DMS114 treated with DMSO at 0.1 percent for 48 hours (cell line): Measurements from ENCODE around the gene ARHGAP26.

Experiments used
- DNase-seq: peaks from one replicate; lab custom pipeline; 2025; ENCODE audit not compliant: unreplicated experiment; lab: John Stamatoyannopoulos, UW

The ARHGAP26 gene

DNA sequence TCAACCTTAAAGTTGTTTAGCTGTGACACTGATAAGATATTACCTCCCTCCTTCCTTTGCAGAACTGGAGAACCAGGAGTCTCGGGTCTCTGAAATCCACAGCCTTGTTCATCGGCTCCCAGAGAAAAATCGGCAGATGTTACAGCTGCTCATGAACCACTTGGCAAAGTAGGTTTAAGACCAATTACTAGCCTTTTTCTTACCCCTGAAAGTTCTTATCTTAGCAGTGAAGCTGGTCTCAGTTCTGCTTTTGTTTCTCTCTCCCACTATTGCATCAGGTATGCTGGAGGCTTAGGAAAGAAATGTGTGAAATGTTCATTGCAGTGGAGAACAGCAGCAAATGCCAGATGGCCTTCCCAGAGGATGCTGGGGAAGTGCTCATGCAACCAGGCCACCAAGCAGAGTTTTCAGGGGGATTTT lies 287.4 kb downstream of the ARHGAP26 start:
- no peak for DNase-seq

DNA sequence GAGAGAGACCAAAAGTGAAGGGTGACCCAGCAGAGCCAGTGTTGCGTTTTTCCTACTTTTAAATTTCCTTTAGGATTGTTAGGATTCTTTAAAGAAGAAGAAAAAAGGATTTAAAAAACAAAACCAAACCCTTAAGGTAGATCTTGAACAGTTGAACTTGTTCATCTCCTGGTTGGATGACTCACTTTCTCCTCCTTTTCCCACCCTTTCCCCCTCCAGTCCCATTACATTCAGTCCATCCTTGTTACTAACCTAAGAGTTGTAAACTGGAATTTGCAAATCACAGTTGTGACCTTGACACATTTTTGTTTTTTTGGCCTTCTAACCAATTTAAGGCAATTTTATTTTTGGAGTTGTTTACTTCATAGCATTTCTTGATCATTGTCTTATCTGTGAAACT lies 289.2 kb downstream of the ARHGAP26 start:
- DNase-seq: no peak

DNA sequence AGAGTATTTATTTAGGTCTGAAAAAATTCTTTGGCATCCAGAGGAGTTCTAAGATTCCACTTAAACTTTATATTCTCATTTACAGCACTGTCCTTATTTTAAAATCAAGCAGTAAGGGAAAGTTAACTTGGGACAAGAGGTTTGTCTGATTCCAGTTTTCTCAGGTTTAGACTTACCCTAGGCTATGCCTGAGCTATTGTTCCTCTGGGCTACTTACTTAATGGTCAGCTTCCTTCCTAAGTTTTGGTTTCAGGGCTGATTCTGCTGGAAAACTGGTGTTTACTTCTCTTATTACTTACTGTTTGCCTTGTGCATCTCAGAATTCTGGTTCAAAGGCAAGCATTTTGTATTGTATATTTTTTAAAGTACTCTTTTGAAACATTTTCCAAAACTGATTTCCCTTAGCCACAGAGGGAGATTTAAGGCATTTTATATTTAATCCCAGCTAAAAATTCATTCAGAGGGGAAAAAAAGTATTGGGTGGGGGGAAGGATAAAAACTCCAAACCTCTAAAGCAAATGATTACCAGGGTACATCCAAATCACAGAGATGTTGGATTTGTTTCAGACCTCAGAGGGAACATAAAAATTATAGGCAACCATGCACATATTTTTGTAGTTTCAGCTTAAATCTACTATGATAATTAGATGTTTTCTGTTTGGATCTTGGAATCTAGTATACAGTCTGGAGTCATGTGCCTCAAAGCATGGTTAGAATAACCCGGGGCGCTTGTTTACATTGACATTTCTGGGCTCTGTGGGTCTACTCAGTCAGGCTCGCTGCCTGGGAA lies 290.0 kb downstream of the ARHGAP26 start:
- no peak for DNase-seq

DNA sequence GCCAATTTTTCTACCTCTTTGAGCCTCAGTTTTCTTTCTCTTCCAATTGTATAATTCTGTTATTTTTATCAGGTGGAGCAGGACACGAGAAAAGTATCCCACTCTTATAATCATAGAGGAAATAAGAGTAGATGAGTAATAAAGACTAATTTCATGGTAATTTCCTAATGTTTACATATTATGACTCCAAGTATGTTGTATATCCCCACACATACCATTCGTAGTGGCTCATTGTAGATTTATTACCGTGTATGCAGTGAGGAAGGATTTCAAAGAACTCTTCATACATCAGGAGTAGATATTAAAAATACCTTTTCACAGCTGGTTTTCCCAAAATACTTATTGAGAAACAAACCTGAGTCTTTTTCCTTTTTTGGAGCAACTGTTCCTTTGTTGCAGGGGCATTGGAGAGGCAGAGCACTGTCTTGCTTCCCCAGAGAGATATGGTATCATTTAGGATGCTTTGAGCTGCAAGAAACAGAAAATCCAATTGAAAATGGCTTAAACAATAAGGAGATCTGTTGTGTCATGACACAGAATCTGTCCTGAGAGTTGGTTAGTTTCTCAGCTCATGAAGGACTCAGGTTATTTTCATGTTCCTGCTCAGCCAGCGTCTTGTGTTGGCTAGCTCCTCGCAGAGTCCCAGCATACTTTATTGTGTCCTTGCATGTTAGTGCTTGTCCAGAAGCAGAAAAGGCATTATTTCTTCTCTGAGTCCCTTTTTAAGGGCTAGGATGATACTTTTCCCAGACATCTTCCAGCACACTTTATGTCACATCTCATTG lies 291.2 kb downstream of the ARHGAP26 start:
- DNase-seq: no peak

DNA sequence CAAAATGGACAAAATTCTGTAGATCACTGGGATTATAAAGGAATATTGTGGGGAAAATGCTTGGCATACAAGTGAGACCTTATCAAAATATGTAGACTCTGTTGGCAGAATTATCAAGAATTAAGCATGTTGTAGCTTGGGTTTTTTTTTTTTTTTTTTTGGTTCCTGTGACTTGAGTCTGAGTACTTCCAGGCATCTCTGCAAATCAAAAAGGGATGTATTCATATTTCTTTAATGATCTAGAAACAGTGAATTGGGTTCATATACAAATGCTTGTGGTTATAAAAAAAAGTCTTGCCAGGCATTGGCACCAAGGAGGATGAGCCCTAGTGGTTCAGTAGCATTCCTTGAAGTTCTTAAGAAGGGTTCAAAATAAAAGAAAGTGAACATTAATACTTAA lies 292.2 kb downstream of the ARHGAP26 start:
- DNase-seq: no peak

DNA sequence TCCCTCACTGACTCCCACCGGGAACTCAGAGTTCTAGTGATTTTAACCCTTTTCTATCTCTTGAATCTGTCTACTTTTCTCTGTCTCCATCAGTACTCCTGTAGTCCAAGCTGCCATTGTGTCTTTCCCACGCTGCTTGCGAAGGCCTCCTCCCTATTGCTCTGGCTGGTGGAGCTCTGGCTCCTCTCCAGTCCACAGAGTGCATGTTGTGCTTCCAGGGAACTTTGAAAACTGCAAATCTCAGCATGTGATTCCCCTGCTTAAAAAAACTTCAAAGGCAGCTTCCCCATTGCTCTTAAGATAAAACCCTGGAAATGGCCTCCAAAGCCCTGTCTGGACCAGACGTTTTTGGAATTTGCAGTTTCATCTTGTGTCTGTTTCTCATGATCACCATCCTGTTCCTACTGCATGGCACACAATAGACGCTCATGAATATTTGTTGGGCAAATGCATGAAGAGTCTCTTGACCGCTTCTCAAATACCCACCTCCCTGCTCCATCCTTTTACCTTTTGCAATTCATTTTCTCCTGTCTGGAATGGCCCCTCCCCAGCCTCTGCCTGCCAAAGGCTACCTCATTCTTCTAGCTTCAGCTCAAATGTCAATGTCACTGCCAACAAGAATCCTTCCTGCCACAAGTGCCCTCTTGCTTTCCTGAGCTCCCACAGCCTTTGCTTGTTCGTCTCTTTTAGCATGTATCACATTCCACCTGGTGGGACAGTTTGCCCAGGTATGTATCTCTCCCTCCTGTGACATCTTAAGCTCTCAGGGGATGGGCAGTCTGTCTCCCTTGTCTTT lies 293.2 kb downstream of the ARHGAP26 start:
- no peak for DNase-seq

DNA sequence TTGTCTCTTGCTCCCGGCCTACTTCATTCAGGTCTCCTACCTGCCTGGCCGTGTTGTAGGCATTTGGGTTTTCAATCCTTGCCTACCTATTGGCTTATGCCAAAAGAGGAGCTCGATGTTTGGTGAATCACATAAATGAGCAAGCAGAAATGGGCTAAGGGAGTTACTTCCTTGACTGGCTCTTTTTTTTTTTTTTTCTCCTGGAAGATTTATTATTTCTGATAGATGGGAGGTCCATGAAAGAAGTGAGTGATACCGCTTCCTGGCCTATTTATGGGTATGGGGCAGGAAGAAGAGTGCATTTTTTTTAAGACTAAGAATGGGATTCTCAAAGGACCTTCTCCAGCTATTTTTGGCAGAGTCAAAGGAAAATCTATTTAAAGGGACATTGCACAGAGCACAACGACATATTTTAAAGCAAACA lies 294.1 kb downstream of the ARHGAP26 start:
- no peak for DNase-seq

DNA sequence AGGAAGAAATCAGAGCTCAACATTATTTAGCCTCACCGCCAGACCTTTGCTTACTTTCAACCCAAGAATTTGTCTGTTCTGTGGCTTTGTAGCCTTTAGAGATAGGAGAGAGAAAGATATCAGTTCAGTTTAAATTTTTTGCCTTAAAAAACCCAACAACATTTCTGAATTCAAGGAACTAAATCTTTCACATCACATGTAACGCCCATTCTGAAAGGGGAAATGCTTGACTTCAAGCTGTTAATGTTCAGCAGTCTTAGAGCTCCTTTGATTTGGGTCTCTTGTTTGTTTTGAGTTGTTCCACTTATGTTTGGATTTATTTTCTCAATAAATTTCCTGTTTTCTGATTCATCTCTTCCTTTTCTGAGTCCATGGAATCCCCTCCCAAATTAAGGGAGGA lies 294.5 kb downstream of the ARHGAP26 start:
- no peak for DNase-seq

DNA sequence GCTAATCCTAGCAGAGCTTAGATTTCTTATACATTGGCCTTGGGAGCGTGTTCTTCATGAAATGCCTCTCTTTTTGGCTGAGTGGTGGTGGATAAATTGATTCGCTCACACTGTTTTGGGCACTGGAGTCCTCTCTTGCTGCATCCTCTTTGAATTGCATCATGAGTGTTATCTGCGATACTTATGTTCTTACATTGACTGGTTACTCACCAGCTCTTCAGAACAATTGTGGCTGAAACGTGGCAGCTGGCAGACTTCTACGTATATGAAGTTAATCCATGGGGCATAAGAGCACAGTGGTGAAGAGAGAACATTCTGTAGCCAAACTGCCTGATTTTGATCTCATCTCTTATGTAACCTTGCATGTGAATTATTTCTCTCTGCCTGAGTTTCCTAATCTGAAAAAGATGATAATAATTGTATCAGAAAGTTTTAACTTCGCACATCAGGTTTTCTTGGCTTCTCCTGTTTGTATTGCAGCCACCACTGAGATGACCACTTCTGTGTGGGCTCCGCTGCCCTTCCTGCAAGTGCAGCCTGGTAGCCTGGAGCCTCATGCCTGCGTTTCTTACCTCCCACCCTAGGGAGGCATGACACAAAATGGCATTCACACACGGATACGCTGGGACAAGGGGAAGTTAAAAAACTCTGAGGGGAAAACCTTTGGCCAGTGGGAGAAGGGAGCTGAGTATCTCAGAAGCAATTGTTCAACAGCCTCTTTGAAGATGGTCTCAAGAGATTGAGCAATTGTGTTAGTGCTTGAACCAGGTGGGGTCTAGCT lies 295.2 kb downstream of the ARHGAP26 start:
- DNase-seq: no peak

DNA sequence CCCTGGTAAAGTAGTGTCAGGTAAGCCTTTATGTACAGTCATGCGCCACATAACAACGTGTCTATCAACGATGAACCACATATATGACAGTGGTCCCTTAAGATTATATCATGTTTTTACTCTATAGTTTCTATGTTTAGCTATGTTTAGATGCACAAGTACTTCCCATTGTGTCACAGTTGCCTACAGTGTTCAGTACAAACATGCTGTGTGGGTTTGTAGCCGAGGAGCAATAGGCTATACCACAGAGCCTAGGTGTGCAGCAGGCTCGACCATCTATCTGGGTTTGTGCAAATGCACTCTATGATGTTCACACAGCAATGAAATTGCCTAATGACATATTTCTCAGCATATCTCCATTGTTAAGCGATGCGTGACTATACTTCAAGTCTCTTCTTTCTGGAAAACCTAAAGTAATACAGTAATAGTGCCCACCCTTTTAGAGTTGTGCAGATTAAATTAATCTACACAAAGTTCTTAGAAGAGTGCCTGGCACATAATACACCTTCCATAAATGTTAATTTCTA lies 295.9 kb downstream of the ARHGAP26 start:
- no peak for DNase-seq

DNA sequence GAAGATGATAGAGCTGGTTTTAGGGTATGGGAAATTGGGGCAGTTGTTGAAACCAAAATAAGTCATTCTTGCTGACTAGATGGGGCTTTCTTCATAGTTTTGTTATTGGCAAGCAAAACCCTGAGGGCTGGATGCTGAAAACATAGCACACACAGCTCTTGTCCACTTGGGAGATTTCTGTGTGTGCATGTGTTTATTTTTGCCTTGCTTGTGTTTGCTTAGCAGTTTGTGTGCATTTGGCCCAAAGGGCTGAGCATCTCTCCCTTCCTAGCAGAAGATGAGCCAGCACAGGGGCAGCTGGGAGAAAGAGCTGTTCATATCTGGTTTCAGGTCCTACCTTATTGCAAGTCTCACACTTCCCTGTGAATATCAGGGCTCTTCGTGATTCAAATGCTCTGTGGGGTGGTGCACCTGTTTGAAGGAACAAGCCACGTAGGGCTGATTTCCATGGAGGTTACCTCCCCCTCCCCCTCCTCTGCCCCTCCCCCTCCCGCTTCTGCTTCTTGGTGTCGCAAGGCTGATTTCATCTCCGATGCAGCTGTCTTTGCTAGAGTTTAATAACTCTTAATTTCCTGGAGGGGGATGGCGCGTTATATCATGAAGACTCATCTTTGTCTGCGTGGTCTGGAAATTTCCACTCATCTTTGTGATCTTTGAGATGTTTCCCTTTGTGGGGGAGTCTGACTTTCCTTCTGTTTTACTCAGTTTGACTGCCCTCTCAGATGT lies 296.5 kb downstream of the ARHGAP26 start:
- DNase-seq: no peak

DNA sequence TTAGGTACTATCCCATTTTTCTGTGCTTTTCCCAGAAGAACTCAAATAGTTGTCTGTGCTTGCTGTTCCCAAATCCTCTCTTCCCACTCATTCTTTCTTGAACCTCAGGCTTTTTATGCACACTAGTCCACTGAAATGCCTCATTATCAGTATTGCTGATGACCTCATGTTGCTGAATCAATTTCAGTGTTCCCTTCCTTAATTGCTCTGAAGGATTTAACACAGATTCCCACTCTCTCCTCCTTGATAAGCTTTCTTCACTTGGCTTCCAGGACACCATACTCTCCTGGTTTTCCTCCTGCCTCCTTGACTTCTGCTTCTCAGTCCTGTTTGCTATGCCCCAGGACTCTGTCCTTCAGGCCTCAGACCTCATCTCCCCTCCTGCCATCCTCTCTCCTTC lies 298.5 kb downstream of the ARHGAP26 start:
- no peak for DNase-seq

DNA sequence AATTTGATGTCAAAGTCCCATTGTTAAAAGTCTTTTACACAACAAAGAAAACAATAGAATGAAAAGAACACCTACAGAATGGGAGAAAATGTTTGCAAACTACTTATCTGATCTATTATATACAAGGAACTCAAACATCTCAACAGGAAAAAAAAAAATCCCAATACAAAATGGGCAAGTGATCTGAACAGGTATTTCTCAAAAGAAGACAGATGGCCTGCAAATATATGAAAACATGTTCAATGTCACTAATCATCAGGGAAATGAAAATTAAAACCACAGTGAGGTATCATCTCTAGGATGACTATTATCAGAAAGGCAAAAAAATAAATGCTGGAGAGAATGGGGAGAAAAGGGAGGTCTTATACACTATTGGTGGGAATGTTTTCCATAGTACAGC lies 301.8 kb downstream of the ARHGAP26 start:
- no peak for DNase-seq

DNA sequence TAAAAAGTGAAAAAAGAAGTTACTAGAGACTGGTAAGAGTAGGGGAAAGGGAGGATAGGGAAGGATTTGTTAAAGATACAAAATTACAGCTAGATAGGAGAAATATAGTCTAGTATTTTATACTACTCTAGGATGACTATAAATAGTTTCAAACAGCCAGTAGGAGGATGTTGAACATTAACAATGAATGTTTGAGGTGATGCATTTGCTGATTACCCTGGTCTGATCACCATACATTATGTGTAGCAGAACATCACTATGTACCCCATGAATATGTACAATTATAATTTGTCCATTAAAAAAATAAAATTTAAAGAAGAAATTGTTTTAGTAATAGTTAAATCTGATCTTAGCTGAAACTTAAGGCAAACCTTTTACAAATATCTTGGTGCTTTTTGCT lies 302.6 kb downstream of the ARHGAP26 start:
- no peak for DNase-seq

DNA sequence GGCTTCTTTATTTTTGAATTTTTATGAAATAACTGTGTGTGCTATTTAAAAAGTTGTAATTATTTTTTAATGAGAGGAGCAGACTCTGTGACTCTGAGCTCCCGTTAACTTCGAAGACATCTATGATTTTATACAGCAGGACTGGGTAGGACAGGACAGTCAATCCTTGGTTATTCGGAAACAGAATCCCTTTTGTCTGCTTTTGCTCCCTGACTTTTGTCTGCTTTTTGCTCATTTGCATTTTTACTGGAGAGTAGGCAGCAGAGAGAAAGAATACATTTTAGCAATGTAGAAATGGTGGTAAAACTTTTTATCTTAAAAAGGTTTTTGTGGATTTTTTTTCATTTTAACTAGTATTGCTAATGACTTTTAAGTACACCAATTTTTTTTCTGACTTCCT lies 303.6 kb downstream of the ARHGAP26 start:
- no peak for DNase-seq

DNA sequence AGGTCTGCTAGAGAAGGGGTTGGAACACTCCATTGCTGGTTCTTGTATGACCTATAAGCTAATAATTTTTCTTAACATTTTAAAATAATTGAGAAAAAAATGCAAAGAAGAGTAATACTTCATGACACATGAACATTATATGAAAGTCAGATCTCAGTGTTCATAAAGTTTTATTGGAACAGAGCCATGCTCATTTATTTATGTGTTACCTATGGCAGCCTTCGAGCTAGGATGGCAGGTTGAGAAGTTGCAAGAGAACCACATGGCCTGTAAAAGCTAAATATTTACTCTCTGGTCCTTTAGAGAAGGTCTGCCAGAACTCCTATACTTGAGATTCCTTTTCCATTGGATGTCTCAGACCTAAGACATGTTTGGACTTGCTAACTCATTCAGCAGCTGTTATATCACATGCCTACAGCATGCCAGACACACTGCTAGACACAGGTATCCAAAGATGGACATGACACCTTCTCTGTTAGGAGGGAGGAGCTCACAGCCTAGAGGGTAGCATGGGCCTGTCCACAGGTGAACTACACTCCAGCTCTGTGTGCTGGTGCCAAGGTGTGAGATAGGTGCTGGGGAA lies 304.3 kb downstream of the ARHGAP26 start:
- no peak for DNase-seq

DNA sequence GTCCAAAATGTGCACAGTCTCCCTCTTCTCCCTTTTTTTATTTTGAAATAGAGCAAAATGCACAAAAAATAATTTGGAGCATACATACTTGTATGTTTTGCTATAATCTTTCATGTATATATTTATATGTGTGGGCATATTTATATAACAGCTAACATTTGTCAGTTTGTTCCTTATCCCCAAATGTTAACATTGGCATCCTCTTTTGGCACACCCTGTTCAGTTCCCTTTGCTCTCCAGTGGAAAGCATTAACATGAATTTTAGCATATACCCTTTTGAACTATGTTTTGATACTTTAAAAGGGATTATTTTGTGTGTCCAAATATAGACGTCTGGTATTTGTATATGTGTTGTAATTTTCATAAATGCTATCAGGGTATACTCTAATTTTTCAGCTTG lies 306.2 kb downstream of the ARHGAP26 start:
- DNase-seq: no peak

DNA sequence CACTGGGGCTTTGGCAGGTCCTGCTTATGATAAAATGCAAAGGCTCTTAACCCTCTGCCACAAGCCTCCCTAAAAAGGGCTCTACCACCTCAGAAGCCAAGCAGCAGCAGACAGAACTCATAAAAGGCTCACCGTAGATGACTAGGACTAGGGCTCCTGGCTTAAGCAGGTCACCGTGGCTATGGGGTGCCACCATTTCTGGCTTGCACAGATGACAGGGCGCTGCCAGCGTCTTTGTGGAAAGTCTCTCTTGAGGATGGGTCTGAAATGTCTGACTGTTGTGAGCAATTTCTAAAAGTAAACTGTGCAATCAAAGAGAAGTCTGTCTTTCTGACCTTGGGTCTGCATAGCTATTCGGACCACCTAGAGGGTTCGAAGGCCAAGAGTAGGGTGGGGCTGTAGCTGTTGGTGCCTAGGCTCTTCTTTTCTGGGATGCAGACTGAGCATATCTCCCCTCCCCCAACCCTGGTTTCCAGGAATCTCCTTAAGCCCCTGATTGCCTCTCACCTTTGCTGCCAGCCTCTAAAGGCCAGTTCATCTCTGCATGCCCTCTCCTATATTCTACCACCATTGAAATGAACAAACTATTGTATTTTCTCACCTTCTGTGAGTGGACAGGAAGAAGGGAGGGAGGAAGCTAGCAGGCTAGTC lies 307.4 kb downstream of the ARHGAP26 start:
- DNase-seq: no peak

DNA sequence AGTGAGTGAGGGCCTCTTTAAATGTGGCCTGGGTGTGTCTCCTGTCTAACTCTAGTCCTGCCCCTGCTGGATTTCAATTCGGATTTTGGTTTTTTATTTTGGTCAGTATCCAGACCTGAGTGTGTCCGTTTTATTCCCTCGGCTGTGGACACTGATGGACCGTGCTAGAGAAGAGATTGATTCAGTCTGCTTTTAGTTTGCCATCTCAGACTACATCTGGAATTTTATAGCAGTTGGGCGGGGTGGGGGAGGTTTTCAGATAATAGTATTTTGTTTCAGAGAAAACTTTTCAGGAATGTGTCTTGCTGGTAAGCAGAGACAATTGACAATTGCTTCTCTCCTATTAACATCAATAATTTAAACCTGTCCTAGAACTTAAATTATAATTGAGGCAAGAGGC lies 308.1 kb downstream of the ARHGAP26 start:
- no peak for DNase-seq
